Right forelimb (tissue), 1 donor: ENCODE data around the gene B4GALNT4.
"Not testable (repeated sequence)": the region's sequence is repeated elsewhere in the genome, so short reads cannot be mapped to it uniquely, and the experiment has no call there.

Source experiments
- DNase-seq: peaks from one replicate; pipeline ENCODE4 v3.0.0-alpha.2; 2018

The B4GALNT4 gene

GRCh38 chr11:409600-410483 lies 40.5 kb downstream of the B4GALNT4 start:
- no peak for DNase-seq

GRCh38 chr11:410711-411110 lies 41.4 kb downstream of the B4GALNT4 start:
- not testable (repeated sequence) for DNase-seq

- DNase-seq: not testable (repeated sequence)
Observed at GRCh38 chr11:411520-411919, 42.2 kb downstream of the B4GALNT4 start.

- no peak for DNase-seq
Observed at GRCh38 chr11:412641-413119, 43.4 kb downstream of the B4GALNT4 start.

GRCh38 chr11:413120-414081 lies 44.1 kb downstream of the B4GALNT4 start:
- no peak for DNase-seq

GRCh38 chr11:414318-414857 lies 45.1 kb downstream of the B4GALNT4 start:
- no peak for DNase-seq

GRCh38 chr11:415640-416041 lies 46.3 kb downstream of the B4GALNT4 start:
- no peak for DNase-seq

- no peak for DNase-seq
Observed at GRCh38 chr11:416051-416756, 46.9 kb downstream of the B4GALNT4 start.

- no peak for DNase-seq
Observed at GRCh38 chr11:416757-417621, 47.7 kb downstream of the B4GALNT4 start.

GRCh38 chr11:417652-418342 lies 48.5 kb downstream of the B4GALNT4 start:
- DNase-seq: no peak

GRCh38 chr11:418343-419247 lies 49.3 kb downstream of the B4GALNT4 start:
- no peak for DNase-seq

- DNase-seq: no peak
Observed at GRCh38 chr11:419248-420005, 50.1 kb downstream of the B4GALNT4 start.

GRCh38 chr11:420054-420910 lies 51.0 kb downstream of the B4GALNT4 start:
- no peak for DNase-seq

GRCh38 chr11:420911-421321 lies 51.6 kb downstream of the B4GALNT4 start:
- DNase-seq: no peak

- no peak for DNase-seq
Observed at GRCh38 chr11:422249-422656, 53.0 kb downstream of the B4GALNT4 start.

- DNase-seq: no peak
Observed at GRCh38 chr11:424232-424631, 54.9 kb downstream of the B4GALNT4 start.

GRCh38 chr11:424766-425165 lies 55.5 kb downstream of the B4GALNT4 start:
- DNase-seq: not testable (repeated sequence)

- DNase-seq: no peak
Observed at GRCh38 chr11:425301-425700, 56.0 kb downstream of the B4GALNT4 start.
